HG03442 (cell line): ENCODE results near the gene CANT1.

Source experiments
- ATAC-seq: cut with Tn5 transposase; IDR thresholded peaks from one replicate; pipeline ENCODE4 v1.9.1; 2021; ENCODE audit warnings: mild to moderate bottlenecking, moderate library complexity; ENCODE audit not compliant: unreplicated experiment

CANT1 gene

GRCh38 chr17:79012563-79013134 is 3.1 kb upstream of the CANT1 start:
- ATAC-seq: no peak

DNA sequence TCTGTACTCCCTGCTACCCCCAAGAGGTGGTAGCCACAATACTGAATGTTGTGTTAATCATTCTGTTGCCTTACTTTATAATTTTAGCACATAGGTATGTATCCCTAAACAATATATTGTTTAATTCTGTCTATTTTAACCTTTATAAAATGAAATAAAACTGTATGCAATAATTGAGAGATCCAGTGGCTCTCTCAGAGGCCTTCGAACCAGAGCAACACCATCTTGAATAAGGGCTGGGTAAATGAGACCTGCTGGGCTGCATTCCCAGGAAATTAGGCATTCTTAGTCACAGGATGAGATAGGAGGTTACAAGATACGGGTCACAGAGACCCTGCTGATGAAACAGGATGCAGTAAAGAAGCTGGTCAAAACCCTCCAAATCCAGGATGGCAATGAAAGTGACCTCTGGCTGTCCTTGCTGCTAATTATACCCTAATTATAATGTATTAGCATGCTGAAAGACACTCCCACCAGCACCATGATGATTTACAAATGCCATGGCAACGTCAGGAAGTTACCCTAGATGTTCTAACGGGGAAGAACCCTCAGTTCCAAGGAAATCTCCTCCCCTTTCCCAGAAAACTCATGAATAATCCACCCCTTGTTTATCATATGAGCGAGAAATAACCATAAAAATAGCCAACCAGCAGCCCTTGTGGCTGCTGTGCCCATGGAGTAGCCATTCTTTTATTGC is 2.0 kb upstream of the CANT1 start:
- ATAC-seq: no peak

DNA sequence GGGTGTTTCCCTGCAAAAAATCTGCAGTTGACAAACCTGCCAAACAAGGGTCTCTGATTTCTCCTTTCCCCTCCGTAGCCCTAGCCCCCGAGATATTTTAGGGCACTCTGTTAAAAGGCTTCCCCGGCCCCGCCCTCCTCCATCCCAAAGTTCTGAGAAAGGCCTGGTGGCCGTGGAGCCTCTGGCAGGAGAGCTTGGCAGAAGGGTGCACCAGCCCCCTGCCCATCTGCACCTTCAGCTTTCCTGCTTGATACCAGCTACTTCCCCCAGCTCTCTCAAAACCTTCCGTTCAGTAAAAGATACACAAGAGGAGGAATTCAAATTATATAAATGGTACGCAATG is 711 bp upstream of the CANT1 start:
- ATAC-seq: no peak

DNA sequence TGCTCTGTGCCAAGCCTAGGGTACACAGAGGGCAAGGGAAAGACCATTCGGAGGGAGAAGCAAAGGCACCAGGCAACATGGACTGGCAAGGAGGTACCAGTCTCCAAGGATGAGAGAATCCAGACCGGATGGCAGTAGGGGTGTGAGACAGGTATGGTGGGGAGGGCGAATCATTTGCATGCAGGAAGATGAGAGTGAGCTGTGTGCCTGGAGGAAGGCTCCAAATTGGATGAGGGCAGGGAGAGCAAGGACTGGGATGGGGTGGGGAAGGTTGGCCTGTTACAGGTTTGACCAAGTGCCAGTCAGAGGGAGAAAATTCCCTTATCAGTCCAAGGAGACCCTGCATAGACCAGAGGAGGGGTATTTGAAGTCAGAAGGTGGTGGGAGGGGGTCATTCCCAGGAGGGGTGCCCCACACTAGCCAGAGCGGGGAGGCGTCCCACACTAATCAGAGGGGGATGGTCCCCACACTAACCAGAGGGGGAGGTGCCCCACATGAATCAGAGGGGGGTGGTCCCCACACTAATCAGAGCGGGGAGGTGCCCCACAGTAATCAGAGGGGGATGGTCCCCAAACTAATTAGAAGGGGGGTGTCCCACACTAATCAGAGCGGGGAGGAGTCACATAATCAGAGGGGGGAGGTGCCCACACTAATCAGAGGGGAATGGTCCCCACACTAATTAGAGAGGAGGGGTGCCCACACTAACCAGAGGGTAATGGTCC is 737 bp downstream of the CANT1 start:
- ATAC-seq: no peak

GRCh38 chr17:79007504-79008381 is 1.8 kb downstream of the CANT1 start:
- no peak for ATAC-seq

GRCh38 chr17:79006794-79007503 is 2.6 kb downstream of the CANT1 start:
- ATAC-seq: no peak

- ATAC-seq: no peak
These were observed 3.5 kb downstream of the CANT1 start for GRCh38 chr17:79006046-79006445.

GRCh38 chr17:79005063-79005861 is 4.3 kb downstream of the CANT1 start:
- no peak for ATAC-seq

- no peak for ATAC-seq
These were observed 5.7 kb downstream of the CANT1 start for GRCh38 chr17:79003661-79004411.

DNA sequence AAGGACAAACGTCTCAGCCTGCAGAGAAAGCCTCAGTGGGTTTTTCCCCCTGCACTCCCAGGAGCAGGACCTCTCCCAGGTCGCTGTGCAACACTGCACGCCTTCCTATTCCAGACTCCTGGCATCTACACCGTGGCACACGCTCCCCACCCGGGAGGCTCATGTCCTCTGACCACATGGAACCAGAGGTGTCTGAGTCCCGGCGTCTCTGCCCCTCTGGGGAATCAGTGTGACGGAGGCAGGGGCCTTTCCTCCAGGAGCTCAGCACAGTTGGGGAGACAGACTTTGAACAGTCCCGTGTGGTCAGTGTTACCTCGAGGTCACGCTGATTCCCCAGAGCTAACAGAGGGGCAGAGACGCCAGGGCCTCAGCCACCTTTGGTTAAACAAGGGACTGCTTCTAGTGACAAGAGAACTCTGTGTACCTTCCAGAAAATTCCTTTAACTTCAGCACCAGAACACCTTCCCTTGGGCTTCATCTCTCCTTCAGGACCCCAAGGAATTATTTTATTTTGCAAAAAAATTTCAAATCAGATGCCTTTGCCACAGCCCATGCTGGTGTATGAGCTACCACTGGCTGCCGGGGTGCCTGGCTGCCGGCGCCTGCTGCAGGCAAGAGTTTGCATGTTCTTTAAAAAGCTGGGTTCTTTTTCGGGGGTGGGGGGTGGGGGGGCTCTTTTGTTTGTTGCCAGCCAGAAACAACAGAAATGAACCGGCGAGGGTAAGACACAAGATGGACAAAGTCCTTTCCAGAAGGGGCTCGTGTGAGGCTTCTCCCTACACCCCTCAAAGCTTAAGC is 6.6 kb downstream of the CANT1 start:
- no peak for ATAC-seq

DNA sequence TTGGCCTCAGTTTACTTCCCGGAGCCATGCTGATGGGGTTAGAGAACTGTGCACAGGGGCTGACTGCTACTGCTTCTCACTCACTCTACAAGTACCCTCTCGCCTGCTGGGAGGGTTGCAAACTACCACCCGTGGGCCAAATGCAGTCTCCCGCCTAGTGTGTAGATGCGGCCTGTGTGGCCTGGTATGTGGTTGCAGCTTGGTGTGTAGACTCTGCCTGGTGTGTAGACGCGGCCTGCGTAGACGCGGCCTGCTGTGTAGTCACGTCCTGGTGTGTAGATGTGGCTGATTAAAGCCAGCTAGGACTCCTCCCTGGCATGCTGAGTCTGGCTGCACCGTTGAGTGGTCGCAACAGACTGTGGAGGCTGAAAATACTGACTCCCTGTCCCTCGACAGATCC is 7.3 kb downstream of the CANT1 start:
- no peak for ATAC-seq

- ATAC-seq: no peak
These were observed 8.2 kb downstream of the CANT1 start for GRCh38 chr17:79001190-79002020.

- ATAC-seq: no peak
These were observed 9.0 kb downstream of the CANT1 start for GRCh38 chr17:79000396-79001189.

DNA sequence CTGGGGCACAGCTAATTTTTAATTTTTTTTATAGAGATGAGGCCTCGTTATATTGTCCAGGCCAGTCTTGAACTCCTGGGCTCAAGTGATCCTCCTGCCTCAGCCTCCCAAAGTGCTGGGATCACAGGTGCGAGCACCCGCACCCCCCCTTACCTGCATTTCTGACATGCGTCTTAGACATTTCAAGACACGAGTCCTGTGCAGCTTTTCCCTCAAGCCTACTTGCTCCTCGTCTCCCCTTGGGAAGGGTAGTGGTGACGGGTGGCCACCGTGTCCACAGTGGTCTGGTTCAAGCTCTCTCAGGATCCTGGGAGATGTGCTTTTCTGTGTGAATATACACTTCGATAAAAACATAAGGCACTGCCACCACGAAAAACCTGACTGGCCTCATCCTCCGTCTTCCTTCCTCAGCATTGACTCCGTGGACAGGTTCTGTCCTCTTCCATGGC is 9.6 kb downstream of the CANT1 start:
- ATAC-seq: no peak

DNA sequence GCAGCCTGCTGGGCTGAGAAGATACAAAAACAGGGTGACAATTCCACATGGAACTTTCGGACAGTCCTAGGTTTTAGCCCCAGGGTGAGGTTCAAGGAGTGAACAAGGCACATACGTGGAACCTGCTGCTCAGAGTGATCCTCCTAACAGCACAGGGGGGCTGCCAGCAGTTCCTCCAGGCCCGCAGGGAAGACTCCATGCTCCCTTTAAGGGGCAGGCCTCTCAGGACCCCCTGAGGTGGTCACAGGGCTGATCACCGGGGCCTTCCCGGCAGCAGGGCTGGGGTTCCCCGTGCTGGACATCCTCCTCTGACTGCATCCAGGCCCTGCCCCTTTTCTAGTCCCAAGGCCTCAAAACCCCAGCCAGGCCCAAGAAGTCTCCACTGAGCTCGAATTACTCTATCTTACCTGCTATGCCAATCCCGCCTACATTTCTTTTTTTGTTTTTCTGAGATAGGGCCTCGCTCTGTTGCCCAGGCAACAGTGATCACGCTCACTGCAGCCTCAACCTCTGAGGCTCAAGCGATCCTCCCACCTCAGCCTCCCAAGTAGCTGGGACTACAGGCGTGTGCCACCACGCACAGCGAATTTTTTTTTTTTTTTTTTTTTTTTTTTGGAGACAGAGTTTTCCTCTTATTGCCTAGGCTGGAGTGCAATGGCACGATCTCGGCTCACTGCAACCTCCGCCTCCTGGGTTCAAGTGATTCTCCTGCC is 10.4 kb downstream of the CANT1 start:
- no peak for ATAC-seq
